ENCODE results near the gene CEACAM19.

Gene CEACAM19

DNA sequence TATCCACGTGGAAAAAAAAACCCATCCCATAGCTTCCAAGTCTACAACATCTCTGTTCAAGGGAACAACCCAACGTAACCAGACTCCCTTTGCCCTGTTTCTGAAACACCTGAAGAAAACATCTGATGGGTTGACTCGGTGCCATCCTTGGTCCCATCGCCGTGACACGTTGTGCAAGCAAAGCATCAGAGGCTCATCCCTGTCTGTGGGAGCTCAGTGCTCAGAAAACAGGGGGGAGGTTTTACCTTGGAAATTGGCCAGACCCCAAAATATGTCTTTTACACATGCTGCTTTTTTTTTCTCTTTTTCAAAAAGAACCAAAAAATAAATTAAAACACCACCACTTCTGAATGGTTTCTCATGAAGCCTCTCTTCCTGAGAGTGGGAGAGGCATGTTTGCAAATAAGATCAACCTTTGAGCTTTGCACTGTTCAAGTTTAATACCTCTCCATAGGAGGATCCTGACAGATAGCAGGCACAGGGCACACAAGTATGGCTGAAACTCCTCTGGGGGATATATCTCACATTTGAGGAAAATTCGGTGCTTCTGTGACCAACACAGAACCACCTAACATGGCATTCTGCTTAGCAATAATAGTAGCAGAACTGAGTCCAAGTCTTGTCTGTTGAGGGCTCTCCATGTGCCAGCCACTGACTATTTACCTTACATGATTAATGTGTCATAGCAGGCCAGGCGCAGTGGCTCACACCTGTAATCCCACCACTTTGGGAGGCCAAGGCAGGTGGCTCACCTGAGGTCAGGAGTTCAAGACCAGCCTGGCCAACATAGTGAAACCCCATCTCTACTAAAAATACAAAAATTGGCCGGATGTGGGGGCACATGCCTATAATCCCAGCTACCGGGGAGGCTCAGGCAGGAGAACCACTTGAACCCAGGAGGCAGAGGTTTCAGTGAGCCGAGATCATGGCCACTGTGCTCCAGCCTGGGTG is 34.6 kb upstream of the CEACAM19 start:
- no peak for TF ChIP-seq POLR2A (IDR thresholded peaks at IDR 0.05; ENCODE audit: low read depth, low read length)
- DNase-seq (ENCODE audit: insufficient read length) = no peak
- FAIRE-seq = no peak

DNA sequence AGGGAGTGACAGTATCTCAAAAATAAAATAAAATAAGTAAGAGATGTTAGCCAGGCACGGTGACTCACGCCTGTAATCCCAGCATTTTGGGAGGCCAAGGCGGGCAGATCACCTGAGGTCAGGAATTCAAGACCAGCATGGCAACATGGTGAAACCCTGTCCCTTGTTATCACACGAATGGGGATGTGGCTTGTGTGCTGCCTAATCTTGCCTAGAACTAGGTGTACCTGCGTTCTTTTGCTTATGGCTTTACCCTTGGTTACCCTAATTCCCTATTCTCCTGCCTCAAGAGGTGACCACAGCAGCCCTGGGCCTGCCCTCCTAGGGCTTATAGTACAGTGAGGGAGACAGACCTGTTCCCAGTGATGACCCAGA is 33.9 kb upstream of the CEACAM19 start:
- DNase-seq (ENCODE audit: insufficient read length) (no peak), FAIRE-seq (no peak)
- TF ChIP-seq POLR2A (IDR thresholded peaks at IDR 0.05; ENCODE audit: low read depth, low read length) = no peak
- TF ChIP-seq POLR2AphosphoS5 (IDR thresholded peaks at IDR 0.05; ENCODE audit: low read depth, low read length) = no peak
- no peak for TF ChIP-seq TAF1 (IDR thresholded peaks at IDR 0.05; ENCODE audit: borderline replicate concordance, low read depth, low read length)

DNA sequence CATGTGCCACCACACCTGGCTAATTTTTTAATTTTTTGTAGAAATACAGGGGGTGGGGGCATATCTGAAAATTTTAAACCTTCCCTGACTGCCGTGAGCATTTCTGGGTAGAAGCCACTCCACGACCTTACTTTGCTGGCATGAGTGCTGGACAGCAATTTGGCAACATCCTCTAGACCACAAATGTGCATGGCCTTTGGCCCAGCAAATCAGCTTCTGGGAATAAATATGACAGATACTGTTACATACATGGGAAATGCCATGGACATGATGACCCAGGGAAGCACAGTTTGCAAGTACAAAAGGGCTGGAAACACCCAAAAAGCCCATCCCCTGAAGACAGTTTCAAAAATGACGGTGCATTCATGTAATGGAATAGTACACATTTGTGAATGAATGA is 30.8 kb upstream of the CEACAM19 start:
- TF ChIP-seq POLR2AphosphoS5 (IDR thresholded peaks at IDR 0.05; ENCODE audit: low read depth, low read length) (no peak), POLR2A (IDR thresholded peaks at IDR 0.05; ENCODE audit: low read depth, low read length) (no peak), TAF1 (IDR thresholded peaks at IDR 0.05; ENCODE audit: borderline replicate concordance, low read depth, low read length) (no peak)
- DNase-seq (ENCODE audit: insufficient read length) (no peak), FAIRE-seq (no peak)

DNA sequence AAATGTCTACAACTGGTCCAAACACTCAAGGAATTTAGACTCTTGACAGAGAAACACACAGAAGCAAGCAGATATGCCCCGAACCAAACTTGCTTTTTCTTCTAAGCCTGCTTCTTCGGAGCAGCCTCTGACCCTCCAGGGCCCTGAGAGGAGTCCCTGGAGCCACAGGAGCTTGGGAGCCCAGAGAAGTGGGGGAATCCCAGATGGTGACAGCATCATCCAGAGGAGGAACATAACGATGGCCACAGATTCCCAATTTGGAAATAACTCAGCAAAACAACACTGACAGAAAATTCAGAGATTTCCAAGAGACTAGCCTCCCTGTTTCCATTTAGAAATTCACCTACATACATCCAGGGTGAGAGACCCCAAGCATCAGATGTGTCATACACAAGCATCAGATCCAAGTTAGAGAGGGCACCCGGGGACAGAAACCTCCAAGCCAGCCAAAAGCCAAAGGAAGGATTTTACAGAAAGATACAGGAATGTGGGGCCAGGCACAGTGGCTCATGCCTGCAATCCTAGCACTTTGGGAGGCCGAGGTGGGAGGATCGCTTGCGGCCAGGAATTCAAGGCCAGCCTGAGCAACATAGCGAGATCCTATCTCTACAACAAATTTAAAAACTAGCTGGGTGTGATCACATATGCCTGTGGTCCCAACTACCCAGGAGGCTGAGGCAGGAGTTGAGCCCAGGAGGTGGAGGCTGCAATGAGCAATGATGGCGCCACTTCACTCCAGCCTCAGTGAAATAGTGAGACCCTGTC is 29.6 kb upstream of the CEACAM19 start:
- DNase-seq (ENCODE audit: insufficient read length) = no peak
- TF ChIP-seq POLR2A (IDR thresholded peaks at IDR 0.05; ENCODE audit: low read depth, low read length) = no peak
- TF ChIP-seq TAF1 (IDR thresholded peaks at IDR 0.05; ENCODE audit: borderline replicate concordance, low read depth, low read length) = no peak
- no peak for TF ChIP-seq POLR2AphosphoS5 (IDR thresholded peaks at IDR 0.05; ENCODE audit: low read depth, low read length)
- FAIRE-seq = no peak

DNA sequence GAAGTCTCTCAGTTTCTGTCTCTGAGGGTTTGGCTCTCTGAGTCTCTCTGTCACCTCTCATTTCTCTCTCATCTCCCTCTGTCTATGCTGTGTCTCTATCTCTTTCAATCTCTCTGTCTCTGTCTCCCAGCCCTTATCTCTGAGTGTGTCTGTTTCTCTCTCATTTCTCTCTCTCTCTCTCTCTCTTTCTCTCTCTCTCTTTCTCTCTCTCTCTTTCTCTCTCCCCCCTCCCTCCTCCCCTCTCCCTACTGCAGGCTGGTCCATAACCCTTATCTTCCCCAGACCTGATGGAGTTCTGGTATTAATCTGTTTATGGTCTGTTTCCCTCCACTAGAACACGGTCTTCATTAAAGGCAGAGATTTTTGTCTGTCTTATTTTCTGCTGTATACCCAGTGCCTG is 28.9 kb upstream of the CEACAM19 start:
- FAIRE-seq = no peak
- no peak for DNase-seq (ENCODE audit: insufficient read length)
- TF ChIP-seq POLR2AphosphoS5 (IDR thresholded peaks at IDR 0.05; ENCODE audit: low read depth, low read length) (no peak), TAF1 (IDR thresholded peaks at IDR 0.05; ENCODE audit: borderline replicate concordance, low read depth, low read length) (no peak), POLR2A (IDR thresholded peaks at IDR 0.05; ENCODE audit: low read depth, low read length) (no peak)

DNA sequence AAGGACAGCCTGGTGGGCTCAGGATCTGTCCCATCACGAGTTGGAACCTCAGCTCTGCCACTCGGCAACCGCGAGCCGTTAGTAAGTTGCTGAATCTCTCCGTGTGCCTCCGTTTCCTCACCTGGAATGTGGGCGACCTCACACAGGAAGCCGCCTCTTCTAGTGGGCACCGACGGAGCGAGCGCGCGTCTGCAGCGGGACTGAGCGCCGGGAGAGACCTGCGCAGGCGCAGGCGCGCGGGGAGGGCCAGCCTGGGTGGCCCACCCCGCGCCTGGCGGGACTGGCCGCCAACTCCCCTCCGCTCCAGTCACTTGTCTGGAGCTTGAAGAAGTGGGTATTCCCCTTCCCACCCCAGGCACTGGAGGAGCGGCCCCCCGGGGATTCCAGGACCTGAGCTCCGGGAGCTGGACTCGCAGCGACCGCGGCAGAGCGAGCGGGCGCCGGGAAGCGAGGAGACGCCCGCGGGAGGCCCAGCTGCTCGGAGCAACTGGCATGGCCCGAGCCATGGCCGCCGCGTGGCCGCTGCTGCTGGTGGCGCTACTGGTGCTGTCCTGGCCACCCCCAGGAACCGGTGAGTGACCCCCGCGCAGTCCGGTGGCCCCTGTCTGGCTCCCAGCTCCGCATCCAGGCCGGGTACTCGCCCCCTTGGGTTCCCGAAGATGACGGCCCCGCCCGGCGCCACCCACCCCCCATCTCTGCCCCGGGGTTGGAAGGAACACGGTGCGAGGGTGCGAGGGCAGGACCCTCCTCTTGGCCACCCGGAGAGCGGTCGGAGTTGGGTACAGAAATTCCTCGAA is 27.5 kb upstream of the CEACAM19 start, which contains the start of gene PVR:
TSS of gene PVR (plus strand) at position 306 of the 797 bp plus-strand sequence. CDS start at position 493, 187 bp downstream.
- no peak for TF ChIP-seq POLR2AphosphoS5 (IDR thresholded peaks at IDR 0.05; ENCODE audit: low read depth, low read length)
- TF ChIP-seq POLR2A (IDR thresholded peaks at IDR 0.05; ENCODE audit: low read depth, low read length) = no peak
- TF ChIP-seq TAF1 (IDR thresholded peaks at IDR 0.05; ENCODE audit: borderline replicate concordance, low read depth, low read length) = no peak
- no peak for DNase-seq (ENCODE audit: insufficient read length)
- FAIRE-seq = no peak

DNA sequence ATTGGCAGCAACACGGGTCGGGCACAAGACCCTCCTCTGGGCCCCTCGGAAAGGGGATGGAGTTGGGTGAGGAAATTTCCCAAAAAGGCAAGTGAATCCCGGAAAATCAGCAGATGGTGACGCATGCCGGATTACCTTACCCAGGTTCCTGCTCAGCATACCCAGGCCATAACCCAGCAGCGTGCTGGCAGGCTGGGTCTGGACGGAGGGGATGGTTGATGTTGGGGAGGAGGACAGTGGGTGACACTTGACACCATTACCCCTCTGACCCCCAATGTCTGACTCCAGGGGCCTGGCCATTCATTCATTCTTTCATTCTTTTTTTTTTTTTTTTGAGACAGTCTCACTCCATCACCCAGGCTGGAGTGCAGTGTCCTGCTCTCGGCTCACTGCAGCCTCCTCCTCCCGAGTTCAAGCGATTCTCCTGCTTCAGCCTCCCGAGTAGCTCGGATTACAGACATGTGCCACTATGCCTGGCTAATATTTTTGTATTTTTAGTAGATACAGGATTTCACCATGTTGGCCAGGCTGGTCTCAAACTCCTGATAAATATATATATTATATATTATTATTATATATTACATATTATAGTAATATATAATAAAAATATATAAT is 26.8 kb upstream of the CEACAM19 start:
- TF ChIP-seq TAF1 (IDR thresholded peaks at IDR 0.05; ENCODE audit: borderline replicate concordance, low read depth, low read length) = no peak
- TF ChIP-seq POLR2A (IDR thresholded peaks at IDR 0.05; ENCODE audit: low read depth, low read length) = no peak
- no peak for TF ChIP-seq POLR2AphosphoS5 (IDR thresholded peaks at IDR 0.05; ENCODE audit: low read depth, low read length)
- no peak for FAIRE-seq
- no peak for DNase-seq (ENCODE audit: insufficient read length)

DNA sequence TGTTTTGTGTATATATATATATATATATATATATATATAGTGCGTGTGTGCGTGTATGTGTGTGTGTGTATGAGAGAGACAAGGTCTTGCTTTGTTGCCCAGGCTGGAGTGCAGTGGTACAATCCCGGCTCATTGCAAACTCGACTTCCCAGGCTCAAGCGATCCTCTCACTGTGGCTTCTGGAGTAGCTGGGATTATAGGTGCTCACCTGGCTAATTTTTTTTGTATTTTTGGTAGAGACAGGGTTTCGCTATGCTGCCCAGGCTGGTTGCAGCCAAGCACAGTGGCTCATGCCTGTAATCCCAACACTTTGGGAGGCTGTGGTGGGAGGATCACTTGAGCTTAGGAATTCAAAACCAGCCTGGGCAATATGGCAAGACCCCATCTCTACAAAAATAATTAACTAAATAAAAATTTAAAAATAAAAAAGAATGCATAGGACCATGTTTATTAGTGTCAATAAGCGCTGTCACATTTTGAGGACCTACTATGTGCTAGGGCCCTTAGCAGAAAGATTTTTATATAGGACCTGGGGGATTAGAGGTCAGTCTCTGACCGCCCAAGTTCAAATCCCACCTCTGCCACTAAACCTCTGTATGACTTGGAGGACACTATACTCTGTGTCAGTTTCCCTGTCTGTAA is 25.8 kb upstream of the CEACAM19 start:
- TF ChIP-seq TAF1 (IDR thresholded peaks at IDR 0.05; ENCODE audit: borderline replicate concordance, low read depth, low read length) (no peak), POLR2AphosphoS5 (IDR thresholded peaks at IDR 0.05; ENCODE audit: low read depth, low read length) (no peak), POLR2A (IDR thresholded peaks at IDR 0.05; ENCODE audit: low read depth, low read length) (no peak)
- DNase-seq (ENCODE audit: insufficient read length) (no peak), FAIRE-seq (no peak)

DNA sequence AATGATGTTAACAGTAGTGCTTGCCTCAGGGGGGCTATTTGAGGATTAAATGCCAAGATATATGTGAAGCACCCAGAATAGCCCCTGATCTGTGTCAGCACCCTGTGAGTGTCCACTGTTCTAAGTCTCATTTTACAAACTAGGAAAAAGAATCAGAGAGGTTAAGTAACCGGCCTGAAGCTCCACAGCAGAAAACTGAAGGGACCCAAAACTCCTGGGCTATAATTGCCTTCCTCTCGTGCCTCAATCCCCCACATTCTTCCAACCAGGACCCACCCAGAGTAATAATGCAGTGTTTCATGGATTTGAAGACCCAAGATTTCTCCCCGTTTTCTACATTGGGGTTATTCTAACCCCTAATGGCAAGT is 25.2 kb upstream of the CEACAM19 start:
- FAIRE-seq = no peak

DNA sequence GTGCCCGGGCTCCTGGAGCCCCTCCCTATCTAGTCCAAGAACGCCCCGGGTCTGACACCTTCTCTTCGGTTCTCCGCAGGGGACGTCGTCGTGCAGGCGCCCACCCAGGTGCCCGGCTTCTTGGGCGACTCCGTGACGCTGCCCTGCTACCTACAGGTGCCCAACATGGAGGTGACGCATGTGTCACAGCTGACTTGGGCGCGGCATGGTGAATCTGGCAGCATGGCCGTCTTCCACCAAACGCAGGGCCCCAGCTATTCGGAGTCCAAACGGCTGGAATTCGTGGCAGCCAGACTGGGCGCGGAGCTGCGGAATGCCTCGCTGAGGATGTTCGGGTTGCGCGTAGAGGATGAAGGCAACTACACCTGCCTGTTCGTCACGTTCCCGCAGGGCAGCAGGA is 24.1 kb upstream of the CEACAM19 start:
- FAIRE-seq = no peak
- TF ChIP-seq POLR2AphosphoS5 (IDR thresholded peaks at IDR 0.05; ENCODE audit: low read depth, low read length) (no peak), TAF1 (IDR thresholded peaks at IDR 0.05; ENCODE audit: borderline replicate concordance, low read depth, low read length) (no peak), POLR2A (IDR thresholded peaks at IDR 0.05; ENCODE audit: low read depth, low read length) (no peak)
- no peak for DNase-seq (ENCODE audit: insufficient read length)

More for the DNA sequence above, 25.2 kb upstream of the CEACAM19 start:
- TF ChIP-seq TAF1 (IDR thresholded peaks at IDR 0.05; ENCODE audit: borderline replicate concordance, low read depth, low read length) = no peak
- TF ChIP-seq POLR2A (IDR thresholded peaks at IDR 0.05; ENCODE audit: low read depth, low read length) = no peak
- TF ChIP-seq POLR2AphosphoS5 (IDR thresholded peaks at IDR 0.05; ENCODE audit: low read depth, low read length) = no peak
- DNase-seq (ENCODE audit: insufficient read length) = no peak
